DND-41 (cell line): Measurements from ENCODE around the gene BBS9.
A peak's percentile ranks its signal among the peaks of the same experiment; 100 is the strongest.
"Not testable (repeated sequence)": the region's sequence is repeated elsewhere in the genome, so short reads cannot be mapped to it uniquely, and the experiment has no call there.

Source experiments
- ATAC-seq: fragments of 200-7000 bp; cut with Tn5 transposase; 3 replicates; pipeline ENCODE4 v1.9.1; 2021; ENCODE audit warnings: low read depth; ENCODE audit not compliant: insufficient read depth
- DNase-seq: peaks from one replicate; pipeline ENCODE4 v3.0.0-alpha.2; 2020
- H2AFZ ChIP-seq: 2 replicates; pipeline ENCODE4 v1.6.0; 2012; ENCODE audit warnings: low read depth, low read length
- H3K27ac ChIP-seq: 2 replicates; pipeline ENCODE4 v1.5.1; 2012; ENCODE audit warnings: low read length, inconsistent platforms
- H3K27me3 ChIP-seq: fragments of 200-600 bp; sonication (generic); 2 replicates; pipeline ENCODE4 v1.6.0; 2012; ENCODE audit warnings: low read length, mild to moderate bottlenecking, inconsistent platforms; ENCODE audit not compliant: insufficient read depth, poor library complexity
- H3K36me3 ChIP-seq: 2 replicates; pipeline ENCODE4 v1.5.1; 2012; ENCODE audit warnings: low read length, inconsistent platforms; ENCODE audit not compliant: insufficient read depth
- H3K4me1 ChIP-seq: 2 replicates; pipeline ENCODE4 v1.5.1; 2012; ENCODE audit warnings: mild to moderate bottlenecking, low read length; ENCODE audit not compliant: insufficient read depth
- H3K4me2 ChIP-seq: 2 replicates; pipeline ENCODE4 v1.6.0; 2012; ENCODE audit warnings: mild to moderate bottlenecking, moderate library complexity, low read length, inconsistent platforms; ENCODE audit not compliant: insufficient read depth
- H3K4me3 ChIP-seq, 2 experiments: fragments of 200-600 bp in 1 of 2; shearing (Covaris generic) in 1 of 2; 2 replicates each; pipeline ENCODE4 v1.5.1; 2012 to 2016; ENCODE audit warnings: inconsistent platforms in 2 of 2, low read length in 2 of 2, mild to moderate bottlenecking in 2 of 2, low read depth in 1 of 2, moderate library complexity in 1 of 2
- H3K79me2 ChIP-seq: 2 replicates; pipeline ENCODE4 v1.6.0; 2012; ENCODE audit warnings: low read length, inconsistent platforms; ENCODE audit not compliant: insufficient read depth
- H3K9ac ChIP-seq: 2 replicates; pipeline ENCODE4 v1.6.0; 2012; ENCODE audit warnings: low read depth, mild to moderate bottlenecking, inconsistent platforms, low read length, moderate library complexity
- H3K9me3 ChIP-seq: 2 replicates; pipeline ENCODE4 v1.5.1; 2012; ENCODE audit warnings: low read length, moderate library complexity, mild to moderate bottlenecking, inconsistent platforms; ENCODE audit not compliant: insufficient read depth, severe bottlenecking
- H4K20me1 ChIP-seq: 2 replicates; pipeline ENCODE4 v1.6.0; 2012; ENCODE audit warnings: low read length; ENCODE audit not compliant: insufficient read depth
- EZH2 ChIP-seq: IDR thresholded peaks from 3 replicates; pipeline ENCODE4 v1.6.1; 2012; ENCODE audit warnings: borderline replicate concordance, low read depth, mild to moderate bottlenecking, moderate library complexity, low read length, inconsistent platforms; ENCODE audit not compliant: severe bottlenecking
- TF ChIP-seq, protein P1 (sequence below): IDR thresholded peaks from 2 replicates; pipeline ENCODE4 v1.5.1; 2012; ENCODE audit warnings: borderline replicate concordance, low read length, moderate library complexity, mild to moderate bottlenecking; ENCODE audit not compliant: poor library complexity, severe bottlenecking; ENCODE audit errors: extremely low read depth

Gene BBS9

DNA sequence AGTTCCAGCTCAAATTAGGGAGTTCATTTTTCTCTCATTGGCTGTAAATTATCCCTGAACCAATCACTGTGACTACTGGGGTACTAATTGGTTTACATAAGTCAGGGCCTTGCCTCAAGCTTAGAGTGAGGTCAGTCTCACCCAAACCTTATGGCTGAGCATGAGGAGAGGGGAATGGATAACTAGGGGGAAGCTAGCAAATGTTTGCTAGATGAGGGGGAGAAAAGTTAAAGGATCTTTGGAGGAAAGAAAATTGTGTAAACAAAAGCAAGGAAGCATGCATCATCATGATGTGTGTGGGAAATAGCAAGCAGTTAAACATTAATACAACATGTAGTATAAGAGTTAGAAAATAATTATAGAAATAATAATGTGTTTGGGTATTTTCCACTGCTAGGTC lies 121.9 kb downstream of the BBS9 start:
- no peak overlapping the region for H3K27ac ChIP-seq
- no peak for ATAC-seq
- H3K36me3 ChIP-seq, result no peaks in the 10 kb centered on the region
- no peaks in the 10 kb centered on the region for H4K20me1 ChIP-seq
- no peaks in the 10 kb centered on the region for H3K9me3 ChIP-seq
- H3K9ac ChIP-seq, result no peak overlapping the region
- no peak overlapping the region for H2AFZ ChIP-seq
- no peak overlapping the region for H3K4me2 ChIP-seq
- no peak overlapping the region for H3K4me3 ChIP-seq
- no peaks in the 10 kb centered on the region for H3K4me1 ChIP-seq
- no peaks in the 10 kb centered on the region for H3K79me2 ChIP-seq
- no peaks in the 10 kb centered on the region for H3K27me3 ChIP-seq
- TF ChIP-seq, protein P1, sequence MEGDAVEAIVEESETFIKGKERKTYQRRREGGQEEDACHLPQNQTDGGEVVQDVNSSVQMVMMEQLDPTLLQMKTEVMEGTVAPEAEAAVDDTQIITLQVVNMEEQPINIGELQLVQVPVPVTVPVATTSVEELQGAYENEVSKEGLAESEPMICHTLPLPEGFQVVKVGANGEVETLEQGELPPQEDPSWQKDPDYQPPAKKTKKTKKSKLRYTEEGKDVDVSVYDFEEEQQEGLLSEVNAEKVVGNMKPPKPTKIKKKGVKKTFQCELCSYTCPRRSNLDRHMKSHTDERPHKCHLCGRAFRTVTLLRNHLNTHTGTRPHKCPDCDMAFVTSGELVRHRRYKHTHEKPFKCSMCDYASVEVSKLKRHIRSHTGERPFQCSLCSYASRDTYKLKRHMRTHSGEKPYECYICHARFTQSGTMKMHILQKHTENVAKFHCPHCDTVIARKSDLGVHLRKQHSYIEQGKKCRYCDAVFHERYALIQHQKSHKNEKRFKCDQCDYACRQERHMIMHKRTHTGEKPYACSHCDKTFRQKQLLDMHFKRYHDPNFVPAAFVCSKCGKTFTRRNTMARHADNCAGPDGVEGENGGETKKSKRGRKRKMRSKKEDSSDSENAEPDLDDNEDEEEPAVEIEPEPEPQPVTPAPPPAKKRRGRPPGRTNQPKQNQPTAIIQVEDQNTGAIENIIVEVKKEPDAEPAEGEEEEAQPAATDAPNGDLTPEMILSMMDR, result no peak
- no peak for TF ChIP-seq EZH2
- DNase-seq, result no peak

DNA sequence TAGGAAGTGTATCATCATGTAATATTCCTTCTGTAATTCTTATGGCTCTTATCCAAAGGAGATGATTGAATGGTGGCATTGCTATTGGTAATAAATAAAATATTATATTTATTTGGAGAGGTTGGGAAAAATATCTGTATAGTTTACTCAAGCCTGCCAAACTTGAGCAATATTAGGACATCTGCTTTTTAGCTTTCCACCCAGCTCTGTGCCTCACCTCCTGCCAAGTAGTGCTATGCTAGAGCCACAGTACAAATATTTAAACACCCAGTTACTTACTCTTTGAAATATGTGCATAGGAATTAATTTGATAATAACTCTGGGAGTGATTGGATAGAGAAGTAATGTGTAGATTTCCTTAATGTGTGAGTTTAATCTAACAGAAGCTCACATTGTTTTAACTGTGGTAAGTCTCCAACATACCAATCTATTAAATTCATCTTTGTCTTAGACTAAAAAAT lies 129.2 kb downstream of the BBS9 start:
- Histone ChIP-seq H4K20me1 (no peaks in the 10 kb centered on the region), H3K27me3 (no peaks in the 10 kb centered on the region), H3K4me3 (no peak overlapping the region), H3K9me3 (no peaks in the 10 kb centered on the region), H3K79me2 (no peaks in the 10 kb centered on the region), H3K4me1 (no peaks in the 10 kb centered on the region), H2AFZ (no peak overlapping the region), H3K9ac (no peak overlapping the region), H3K36me3 (no peaks in the 10 kb centered on the region), H3K4me2 (no peak overlapping the region), H3K27ac (no peak overlapping the region)
- ATAC-seq (no peak), DNase-seq (no peak)
- no peak for TF ChIP-seq EZH2
- TF ChIP-seq, protein P1, result no peak

- no peak overlapping the region for H3K27ac ChIP-seq
- no peaks in the 10 kb centered on the region for H3K79me2 ChIP-seq
- TF ChIP-seq EZH2, result no peak
- H2AFZ ChIP-seq, result no peak overlapping the region
- no peaks in the 10 kb centered on the region for H3K9me3 ChIP-seq
- no peak overlapping the region for H3K4me2 ChIP-seq
- DNase-seq (no peak), ATAC-seq (peak; percentile 60; the same call in 1 of the 3 replicates)
- H3K4me1 ChIP-seq, result no peaks in the 10 kb centered on the region
- no peaks in the 10 kb centered on the region for H3K27me3 ChIP-seq
- H3K4me3 ChIP-seq, result no peak overlapping the region
- no peaks in the 10 kb centered on the region for H4K20me1 ChIP-seq
- no peaks in the 10 kb centered on the region for H3K36me3 ChIP-seq
- H3K9ac ChIP-seq, result no peak overlapping the region
Observed at GRCh38 chr7:33261585-33261984, 132.2 kb downstream of the BBS9 start.

DNA sequence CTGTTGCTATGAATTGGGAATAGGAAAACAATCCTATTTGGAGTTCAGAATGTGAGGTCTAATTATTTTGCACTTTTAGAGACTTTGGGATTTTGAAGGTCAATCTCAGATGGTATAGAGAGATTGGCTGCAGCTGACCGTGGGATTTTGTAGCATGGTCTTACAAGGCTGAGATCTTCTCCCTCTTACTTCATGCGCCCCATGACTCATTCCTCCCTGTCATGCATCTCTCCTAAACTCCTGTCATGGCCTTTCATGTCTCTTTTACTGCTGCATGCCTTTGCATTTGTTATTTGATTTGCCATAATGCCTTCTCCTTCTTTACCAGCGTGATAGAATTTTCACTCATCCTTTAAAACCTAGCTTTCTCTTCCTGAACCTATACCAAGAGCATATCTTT lies 133.1 kb downstream of the BBS9 start:
- Histone ChIP-seq H3K9me3 (no peaks in the 10 kb centered on the region), H3K4me3 (no peak overlapping the region), H3K4me1 (no peaks in the 10 kb centered on the region), H3K79me2 (no peaks in the 10 kb centered on the region), H3K27me3 (no peaks in the 10 kb centered on the region), H4K20me1 (no peaks in the 10 kb centered on the region), H3K36me3 (no peaks in the 10 kb centered on the region), H2AFZ (no peak overlapping the region), H3K9ac (no peak overlapping the region), H3K4me2 (no peak overlapping the region), H3K27ac (no peak overlapping the region)
- ATAC-seq (no peak), DNase-seq (no peak)
- TF ChIP-seq, protein P1, result no peak
- no peak for TF ChIP-seq EZH2

DNA sequence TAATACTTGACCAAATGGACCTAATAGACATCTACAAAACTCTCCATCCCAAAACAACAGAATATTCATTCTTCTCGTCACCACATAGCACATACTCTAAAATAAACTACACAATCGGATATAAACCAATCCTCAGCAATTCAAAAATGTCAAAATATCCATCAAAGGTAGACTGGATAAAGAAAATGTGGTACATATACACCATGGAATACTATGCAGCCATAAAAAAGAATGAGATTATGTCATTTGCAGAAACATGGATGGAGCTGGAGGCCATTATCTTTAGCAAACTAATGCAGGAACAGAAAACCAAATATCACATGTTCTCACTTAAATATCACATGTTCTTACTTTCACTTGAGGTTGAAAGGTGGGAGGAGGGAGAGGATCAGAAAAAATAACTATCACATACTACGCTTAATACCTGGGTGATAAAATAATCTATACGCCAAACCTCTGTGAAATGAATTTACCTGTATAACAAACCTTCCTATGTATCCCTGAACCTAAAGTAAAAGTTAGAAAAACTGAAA lies 142.5 kb downstream of the BBS9 start:
- H3K4me3 ChIP-seq, H3K36me3 ChIP-seq, DNase-seq, H3K79me2 ChIP-seq, H2AFZ ChIP-seq, H3K27me3 ChIP-seq, H3K4me1 ChIP-seq, H3K9me3 ChIP-seq, H4K20me1 ChIP-seq, H3K9ac ChIP-seq, H3K4me2 ChIP-seq, H3K27ac ChIP-seq, ATAC-seq: not testable (repeated sequence)
